Liver (tissue), 9 donors: ENCODE data around the gene SEMA5A. TPM values are rescaled to one million over a fixed set of nuclear protein-coding genes. Genes with fewer than 3 reads are reported as not detected.

Experiments
- DNase-seq: peaks from one replicate; pipeline ENCODE4 v3.0.0-alpha.2; 2017; ENCODE audit warnings: low spot score
- H3K27ac ChIP-seq, 2 donors: one replicate each; pipeline ENCODE4 v1.7.0; 2013; ENCODE audit warnings: inconsistent platforms in 2 of 2, low read length in 2 of 2, control low read depth in 1 of 2, low read depth in 1 of 2, mild to moderate bottlenecking in 1 of 2
- H3K27me3 ChIP-seq, 4 donors: one replicate each; pipeline versions ENCODE4 v1.6.1 to v1.7.0; 2013; ENCODE audit warnings: low read length in 3 of 4, inconsistent platforms in 1 of 4, mild to moderate bottlenecking in 1 of 4, moderate library complexity in 1 of 4; ENCODE audit not compliant: control insufficient read depth in 4 of 4, insufficient read depth in 4 of 4
- H3K36me3 ChIP-seq, 4 donors: one replicate each; pipeline versions ENCODE4 v1.6.1 to v1.7.0; 2013; ENCODE audit warnings: low read length in 3 of 4, mild to moderate bottlenecking in 3 of 4, low read depth in 1 of 4, moderate library complexity in 1 of 4; ENCODE audit not compliant: control insufficient read depth in 4 of 4, insufficient read depth in 3 of 4
- H3K4me1 ChIP-seq, 4 donors: one replicate each; pipeline versions ENCODE4 v1.6.1 to v1.7.0; 2013; ENCODE audit warnings: low read length in 3 of 4, mild to moderate bottlenecking in 3 of 4, moderate library complexity in 1 of 4; ENCODE audit not compliant: control insufficient read depth in 4 of 4, insufficient read depth in 4 of 4
- H3K4me3 ChIP-seq, 3 donors: one replicate each; pipeline versions ENCODE4 v1.6.1 to v1.7.0; 2013; ENCODE audit warnings: low read length in 3 of 3, control low read depth in 1 of 3, low read depth in 1 of 3, mild to moderate bottlenecking in 1 of 3
- H3K9ac ChIP-seq, 2 donors: one replicate each; pipeline ENCODE4 v1.7.0; 2013; ENCODE audit warnings: low read length in 2 of 2, mild to moderate bottlenecking in 2 of 2, moderate library complexity in 2 of 2, control low read depth in 1 of 2, low read depth in 1 of 2
- H3K9me3 ChIP-seq, 4 donors: one replicate each; pipeline versions ENCODE4 v1.6.1 to v1.7.0; 2013; ENCODE audit warnings: low read length in 3 of 4; ENCODE audit not compliant: control insufficient read depth in 4 of 4
- EGR1 ChIP-seq, 2 donors: IDR thresholded peaks; 2 replicates each; pipeline ENCODE4 v1.6.1; 2016 to 2018; ENCODE audit warnings: antibody characterized with exemption in 2 of 2, low read depth in 2 of 2
- FOXA2 ChIP-seq: IDR thresholded peaks from 2 replicates; pipeline ENCODE4 v1.6.1; 2016; ENCODE audit warnings: antibody characterized with exemption
- GABPA ChIP-seq, 2 donors: IDR thresholded peaks in 1 of 2; conservative IDR thresholded peaks in 1 of 2; 2 replicates each; pipeline ENCODE4 v1.6.1; 2016; ENCODE audit warnings: antibody characterized with exemption in 2 of 2, mild to moderate bottlenecking in 1 of 2, moderate library complexity in 1 of 2
- HNF4A ChIP-seq, 2 donors: conservative IDR thresholded peaks; 2 replicates each; pipeline ENCODE4 v1.6.1; 2016; ENCODE audit warnings: antibody characterized with exemption in 2 of 2, mild to moderate bottlenecking in 2 of 2
- HNF4G ChIP-seq: IDR thresholded peaks from 2 replicates; pipeline ENCODE4 v1.6.1; 2016; ENCODE audit warnings: antibody characterized with exemption
- JUND ChIP-seq, 2 donors: IDR thresholded peaks; 2 replicates each; pipeline ENCODE4 v1.6.1; 2016; ENCODE audit warnings: antibody characterized with exemption in 2 of 2
- NR2F2 ChIP-seq: IDR thresholded peaks from 2 replicates; pipeline ENCODE4 v1.6.1; 2016; ENCODE audit warnings: antibody characterized with exemption
- RAD21 ChIP-seq, 2 donors: IDR thresholded peaks; 2 replicates each; pipeline ENCODE4 v1.6.1; 2016; ENCODE audit warnings: antibody characterized with exemption in 2 of 2, mild to moderate bottlenecking in 2 of 2
- RXRA ChIP-seq, 2 donors: IDR thresholded peaks; 2 replicates each; pipeline ENCODE4 v1.6.1; 2017 to 2018; ENCODE audit warnings: antibody characterized with exemption in 2 of 2, mild to moderate bottlenecking in 1 of 2
- SP1 ChIP-seq: IDR thresholded peaks from 2 replicates; pipeline ENCODE4 v1.6.1; 2018; ENCODE audit warnings: antibody characterized with exemption, mild to moderate bottlenecking
- TAF1 ChIP-seq: conservative IDR thresholded peaks from 2 replicates; pipeline ENCODE4 v1.6.1; 2016; ENCODE audit warnings: antibody characterized with exemption, mild to moderate bottlenecking
- YY1 ChIP-seq: IDR thresholded peaks from 2 replicates; pipeline ENCODE4 v1.6.1; 2016; ENCODE audit warnings: antibody characterized with exemption, mild to moderate bottlenecking
- WGBS: extraction: QIAGEN DNeasy Blood & Tissue Kit; methylation state at CpG from one replicate; pipeline ENCODE4 v1.1.7; 2013; 5-methylcytosine and 5-hydroxymethylcytosine counted together
- polyA plus RNA-seq, 2 donors: library from polyadenylated mRNA; stranded (reverse) in 1 of 2; unstranded in 1 of 2; fragments of 200-250 nt in 1 of 2; fragments of >200 nt in 1 of 2; fragmentation: Nextera tagmentation in 1 of 2; extraction: Ambion mirVana in 1 of 2; gene quantifications; one replicate each; pipeline versions ENCODE4 v1.2.1 to v1.2.3, GENCODE V29; 2013 to 2015
- total RNA-seq, 2 donors: library from RNA; depleted of rRNA; stranded (reverse); fragments of >200 nt; gene quantifications; one replicate each; pipeline ENCODE4 v1.2.3, GENCODE V29; 2014
- TF ChIP-seq, protein P1 (sequence below): fragments of 150-350 bp; IDR thresholded peaks from 2 replicates; pipeline ENCODE4 v1.5.1; 2017; ENCODE audit warnings: improper control_type of control experiment, low read depth, low read length; ENCODE audit not compliant: missing input control
- TF ChIP-seq, protein P2 (sequence below): IDR thresholded peaks from 2 replicates; pipeline ENCODE4 v1.6.1; 2016; ENCODE audit warnings: antibody characterized with exemption, mild to moderate bottlenecking
- TF ChIP-seq, protein P3 (sequence below): IDR thresholded peaks from 2 replicates; pipeline ENCODE4 v1.6.1; 2016; ENCODE audit warnings: antibody characterized with exemption
- TF ChIP-seq, protein P4 (sequence below): IDR thresholded peaks from 2 replicates; pipeline ENCODE4 v1.6.1; 2016; ENCODE audit warnings: antibody characterized with exemption
- TF ChIP-seq, protein P5 (sequence below): IDR thresholded peaks from 2 replicates; pipeline ENCODE4 v1.6.1; 2016; ENCODE audit warnings: antibody characterized with exemption
- donor health status: healthy.
- donor health status: healthy.
- donor health status: healthy.
- donor health status: healthy.
- donor health status: healthy.

The SEMA5A gene
- total and polyA plus RNA-seq, 4 donors: 1.1 to 5.8 (median 3.2) TPM

DNA sequence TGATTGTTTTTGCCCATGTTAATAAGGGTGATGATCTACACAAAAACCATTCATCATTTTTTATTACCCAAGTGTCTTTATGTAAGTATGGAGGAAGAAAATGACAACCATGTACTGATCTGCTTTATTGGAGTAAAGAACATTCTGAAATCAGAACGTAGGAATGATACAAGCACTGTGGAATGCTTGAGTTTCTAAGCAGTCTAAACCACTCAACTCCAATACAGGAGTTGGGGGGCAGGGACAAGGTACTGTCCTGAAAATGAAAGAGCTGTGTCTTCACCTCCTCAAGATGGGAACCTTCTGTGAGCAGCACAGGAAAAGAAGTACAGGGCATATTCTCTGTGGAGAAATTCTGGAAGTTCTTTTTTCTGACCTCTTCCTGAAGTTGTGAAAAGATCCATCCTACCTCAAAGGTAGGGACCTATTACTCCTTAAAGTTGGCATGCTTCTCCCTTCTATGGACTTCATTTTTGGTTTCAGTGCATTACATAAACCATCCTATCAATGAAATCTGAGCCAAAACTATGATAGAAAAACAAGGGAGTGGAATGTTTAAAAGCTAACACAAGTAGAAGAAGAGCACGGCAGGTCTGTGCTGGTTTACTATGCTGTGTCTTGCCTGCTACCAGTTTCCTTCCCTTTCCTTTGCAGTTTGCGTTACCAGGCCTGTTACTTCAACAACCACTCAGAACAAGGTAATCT lies 202.6 kb downstream of the SEMA5A start:
- Histone ChIP-seq H3K4me3 (no peak overlapping the region), H3K4me1 (no peaks in the 10 kb centered on the region), H3K9ac (no peak overlapping the region), H3K36me3 (no peaks in the 10 kb centered on the region), H3K27me3 (no peaks in the 10 kb centered on the region), H3K9me3 (no peaks in the 10 kb centered on the region), H3K27ac (no peak overlapping the region)
- DNase-seq: no peak
- no peak for TF ChIP-seq RAD21 (IDR thresholded peaks at IDR 0.05)
- TF ChIP-seq, protein P1, sequence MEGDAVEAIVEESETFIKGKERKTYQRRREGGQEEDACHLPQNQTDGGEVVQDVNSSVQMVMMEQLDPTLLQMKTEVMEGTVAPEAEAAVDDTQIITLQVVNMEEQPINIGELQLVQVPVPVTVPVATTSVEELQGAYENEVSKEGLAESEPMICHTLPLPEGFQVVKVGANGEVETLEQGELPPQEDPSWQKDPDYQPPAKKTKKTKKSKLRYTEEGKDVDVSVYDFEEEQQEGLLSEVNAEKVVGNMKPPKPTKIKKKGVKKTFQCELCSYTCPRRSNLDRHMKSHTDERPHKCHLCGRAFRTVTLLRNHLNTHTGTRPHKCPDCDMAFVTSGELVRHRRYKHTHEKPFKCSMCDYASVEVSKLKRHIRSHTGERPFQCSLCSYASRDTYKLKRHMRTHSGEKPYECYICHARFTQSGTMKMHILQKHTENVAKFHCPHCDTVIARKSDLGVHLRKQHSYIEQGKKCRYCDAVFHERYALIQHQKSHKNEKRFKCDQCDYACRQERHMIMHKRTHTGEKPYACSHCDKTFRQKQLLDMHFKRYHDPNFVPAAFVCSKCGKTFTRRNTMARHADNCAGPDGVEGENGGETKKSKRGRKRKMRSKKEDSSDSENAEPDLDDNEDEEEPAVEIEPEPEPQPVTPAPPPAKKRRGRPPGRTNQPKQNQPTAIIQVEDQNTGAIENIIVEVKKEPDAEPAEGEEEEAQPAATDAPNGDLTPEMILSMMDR: no peak
- no peak for TF ChIP-seq HNF4A (conservative IDR thresholded peaks at IDR 0.05)
- TF ChIP-seq FOXA2: no peak
- no peak for TF ChIP-seq JUND (IDR thresholded peaks at IDR 0.05)
- no peak for TF ChIP-seq YY1
- TF ChIP-seq, protein P2, sequence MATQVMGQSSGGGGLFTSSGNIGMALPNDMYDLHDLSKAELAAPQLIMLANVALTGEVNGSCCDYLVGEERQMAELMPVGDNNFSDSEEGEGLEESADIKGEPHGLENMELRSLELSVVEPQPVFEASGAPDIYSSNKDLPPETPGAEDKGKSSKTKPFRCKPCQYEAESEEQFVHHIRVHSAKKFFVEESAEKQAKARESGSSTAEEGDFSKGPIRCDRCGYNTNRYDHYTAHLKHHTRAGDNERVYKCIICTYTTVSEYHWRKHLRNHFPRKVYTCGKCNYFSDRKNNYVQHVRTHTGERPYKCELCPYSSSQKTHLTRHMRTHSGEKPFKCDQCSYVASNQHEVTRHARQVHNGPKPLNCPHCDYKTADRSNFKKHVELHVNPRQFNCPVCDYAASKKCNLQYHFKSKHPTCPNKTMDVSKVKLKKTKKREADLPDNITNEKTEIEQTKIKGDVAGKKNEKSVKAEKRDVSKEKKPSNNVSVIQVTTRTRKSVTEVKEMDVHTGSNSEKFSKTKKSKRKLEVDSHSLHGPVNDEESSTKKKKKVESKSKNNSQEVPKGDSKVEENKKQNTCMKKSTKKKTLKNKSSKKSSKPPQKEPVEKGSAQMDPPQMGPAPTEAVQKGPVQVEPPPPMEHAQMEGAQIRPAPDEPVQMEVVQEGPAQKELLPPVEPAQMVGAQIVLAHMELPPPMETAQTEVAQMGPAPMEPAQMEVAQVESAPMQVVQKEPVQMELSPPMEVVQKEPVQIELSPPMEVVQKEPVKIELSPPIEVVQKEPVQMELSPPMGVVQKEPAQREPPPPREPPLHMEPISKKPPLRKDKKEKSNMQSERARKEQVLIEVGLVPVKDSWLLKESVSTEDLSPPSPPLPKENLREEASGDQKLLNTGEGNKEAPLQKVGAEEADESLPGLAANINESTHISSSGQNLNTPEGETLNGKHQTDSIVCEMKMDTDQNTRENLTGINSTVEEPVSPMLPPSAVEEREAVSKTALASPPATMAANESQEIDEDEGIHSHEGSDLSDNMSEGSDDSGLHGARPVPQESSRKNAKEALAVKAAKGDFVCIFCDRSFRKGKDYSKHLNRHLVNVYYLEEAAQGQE: no peak
- no peak for TF ChIP-seq NR2F2
- no peak for TF ChIP-seq HNF4G
- TF ChIP-seq, protein P3, sequence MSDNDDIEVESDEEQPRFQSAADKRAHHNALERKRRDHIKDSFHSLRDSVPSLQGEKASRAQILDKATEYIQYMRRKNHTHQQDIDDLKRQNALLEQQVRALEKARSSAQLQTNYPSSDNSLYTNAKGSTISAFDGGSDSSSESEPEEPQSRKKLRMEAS: no peak
- WGBS: 62% methylated on average over 3 of the region's 3 CpGs

DNA sequence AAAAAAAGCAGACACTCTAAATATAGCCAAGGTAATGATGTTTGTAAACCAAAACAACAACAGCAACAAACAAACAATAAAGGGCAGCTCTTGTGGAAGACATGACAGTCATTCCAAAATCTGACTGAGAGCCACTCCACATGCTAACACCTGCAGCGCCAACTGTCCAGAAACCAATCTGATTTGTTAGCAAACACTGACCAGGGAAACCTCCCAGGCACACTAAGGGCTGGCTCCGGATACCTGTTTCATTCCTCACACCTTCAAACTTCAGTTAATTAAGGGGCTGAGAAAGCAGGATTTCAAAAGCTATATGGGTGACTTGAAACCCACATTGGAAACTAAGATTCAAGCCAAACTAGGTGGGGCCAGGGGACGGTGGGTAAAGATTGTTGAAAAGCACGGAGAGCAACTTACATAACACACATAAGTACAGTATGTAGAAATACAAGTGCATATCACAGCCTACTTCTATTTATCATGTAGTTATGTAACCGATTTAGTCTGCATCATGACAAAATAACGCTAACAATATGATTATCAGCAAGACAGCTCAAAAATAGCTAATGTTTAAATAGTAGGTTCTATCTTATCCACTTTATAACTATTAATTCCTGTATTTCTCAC lies 203.6 kb downstream of the SEMA5A start:
- DNase-seq: no peak
- Histone ChIP-seq H3K9me3 (no peaks in the 10 kb centered on the region), H3K27me3 (no peaks in the 10 kb centered on the region), H3K36me3 (no peaks in the 10 kb centered on the region), H3K4me1 (no peaks in the 10 kb centered on the region), H3K9ac (no peak overlapping the region), H3K27ac (no peak overlapping the region), H3K4me3 (no peak overlapping the region)
- TF ChIP-seq, protein P1: no peak
- TF ChIP-seq RAD21 (IDR thresholded peaks at IDR 0.05) (no peak), EGR1 (IDR thresholded peaks at IDR 0.05; ENCODE audit: low read depth in 2 of 2) (no peak), RXRA (IDR thresholded peaks at IDR 0.05) (no peak), GABPA (IDR thresholded peaks at IDR 0.05 in 1 of 2, conservative IDR thresholded peaks at IDR 0.05 in 1 of 2) (no peak), JUND (IDR thresholded peaks at IDR 0.05) (no peak), YY1 (no peak), SP1 (no peak), NR2F2 (no peak), FOXA2 (no peak), TAF1 (no peak), HNF4G (no peak)
- TF ChIP-seq, protein P4, sequence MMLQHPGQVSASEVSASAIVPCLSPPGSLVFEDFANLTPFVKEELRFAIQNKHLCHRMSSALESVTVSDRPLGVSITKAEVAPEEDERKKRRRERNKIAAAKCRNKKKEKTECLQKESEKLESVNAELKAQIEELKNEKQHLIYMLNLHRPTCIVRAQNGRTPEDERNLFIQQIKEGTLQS: no peak
- TF ChIP-seq, protein P5, sequence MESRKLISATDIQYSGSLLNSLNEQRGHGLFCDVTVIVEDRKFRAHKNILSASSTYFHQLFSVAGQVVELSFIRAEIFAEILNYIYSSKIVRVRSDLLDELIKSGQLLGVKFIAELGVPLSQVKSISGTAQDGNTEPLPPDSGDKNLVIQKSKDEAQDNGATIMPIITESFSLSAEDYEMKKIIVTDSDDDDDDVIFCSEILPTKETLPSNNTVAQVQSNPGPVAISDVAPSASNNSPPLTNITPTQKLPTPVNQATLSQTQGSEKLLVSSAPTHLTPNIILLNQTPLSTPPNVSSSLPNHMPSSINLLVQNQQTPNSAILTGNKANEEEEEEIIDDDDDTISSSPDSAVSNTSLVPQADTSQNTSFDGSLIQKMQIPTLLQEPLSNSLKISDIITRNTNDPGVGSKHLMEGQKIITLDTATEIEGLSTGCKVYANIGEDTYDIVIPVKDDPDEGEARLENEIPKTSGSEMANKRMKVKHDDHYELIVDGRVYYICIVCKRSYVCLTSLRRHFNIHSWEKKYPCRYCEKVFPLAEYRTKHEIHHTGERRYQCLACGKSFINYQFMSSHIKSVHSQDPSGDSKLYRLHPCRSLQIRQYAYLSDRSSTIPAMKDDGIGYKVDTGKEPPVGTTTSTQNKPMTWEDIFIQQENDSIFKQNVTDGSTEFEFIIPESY: no peak
- WGBS: 88% methylated on average over 6 of the region's 6 CpGs
